Sigmoid colon (tissue), 3 donors: ENCODE measurements around the gene MTUS2.

Source experiments
- POLR2A ChIP-seq, 2 donors: fragments of 450-650 bp; IDR thresholded peaks; one replicate each; pipeline ENCODE4 v1.6.1; 2016; ENCODE audit warnings: antibody characterized with exemption in 2 of 2, mild to moderate bottlenecking in 2 of 2, moderate library complexity in 2 of 2
- TF ChIP-seq, protein P1 (sequence below), 4 experiments: fragments of 450-650 bp in 3 of 4; fragments of 200-600 bp in 1 of 4; IDR thresholded peaks; one replicate each; pipeline ENCODE4 v1.5.1; 2016 to 2019; ENCODE audit warnings: antibody characterized with exemption in 4 of 4, mild to moderate bottlenecking in 3 of 4, moderate library complexity in 2 of 4

DNA sequence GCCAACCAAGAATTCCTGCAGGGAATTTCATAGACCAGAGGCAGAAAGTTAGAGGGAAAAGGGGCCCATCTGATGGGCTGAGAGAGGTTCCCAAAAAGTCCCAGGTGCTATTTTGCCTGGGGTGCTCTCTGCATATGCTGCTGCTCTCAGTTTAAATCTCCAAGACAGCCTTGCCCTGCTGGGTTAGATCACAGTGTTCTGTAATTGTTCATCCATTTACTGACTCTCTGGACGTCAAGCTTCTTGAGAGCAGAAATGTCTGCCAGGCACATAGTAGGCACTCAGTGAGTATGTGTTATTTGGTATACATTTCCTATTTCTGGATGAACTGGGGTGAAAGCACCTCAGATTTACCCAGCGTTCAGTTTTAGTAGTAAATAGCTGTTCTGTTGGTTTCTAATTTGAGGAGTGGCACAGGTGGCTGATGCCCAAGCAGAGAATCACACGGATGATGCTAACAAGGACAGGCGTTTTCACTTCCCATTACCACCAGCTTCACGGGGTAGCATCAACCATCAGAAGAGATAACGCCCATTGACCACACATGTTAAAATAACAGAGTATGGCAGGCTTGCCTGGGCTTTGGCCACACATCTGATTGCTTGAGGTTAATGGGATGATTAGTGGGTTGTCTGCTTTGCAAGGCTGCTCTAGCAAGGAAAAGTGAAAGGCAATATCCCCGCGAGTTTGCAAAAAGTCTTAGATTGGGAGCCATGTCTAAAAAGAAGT, 614.2 kb downstream of the MTUS2 start:
- TF ChIP-seq, protein P1, sequence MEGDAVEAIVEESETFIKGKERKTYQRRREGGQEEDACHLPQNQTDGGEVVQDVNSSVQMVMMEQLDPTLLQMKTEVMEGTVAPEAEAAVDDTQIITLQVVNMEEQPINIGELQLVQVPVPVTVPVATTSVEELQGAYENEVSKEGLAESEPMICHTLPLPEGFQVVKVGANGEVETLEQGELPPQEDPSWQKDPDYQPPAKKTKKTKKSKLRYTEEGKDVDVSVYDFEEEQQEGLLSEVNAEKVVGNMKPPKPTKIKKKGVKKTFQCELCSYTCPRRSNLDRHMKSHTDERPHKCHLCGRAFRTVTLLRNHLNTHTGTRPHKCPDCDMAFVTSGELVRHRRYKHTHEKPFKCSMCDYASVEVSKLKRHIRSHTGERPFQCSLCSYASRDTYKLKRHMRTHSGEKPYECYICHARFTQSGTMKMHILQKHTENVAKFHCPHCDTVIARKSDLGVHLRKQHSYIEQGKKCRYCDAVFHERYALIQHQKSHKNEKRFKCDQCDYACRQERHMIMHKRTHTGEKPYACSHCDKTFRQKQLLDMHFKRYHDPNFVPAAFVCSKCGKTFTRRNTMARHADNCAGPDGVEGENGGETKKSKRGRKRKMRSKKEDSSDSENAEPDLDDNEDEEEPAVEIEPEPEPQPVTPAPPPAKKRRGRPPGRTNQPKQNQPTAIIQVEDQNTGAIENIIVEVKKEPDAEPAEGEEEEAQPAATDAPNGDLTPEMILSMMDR (IDR thresholded peaks at IDR 0.05): no peak
- TF ChIP-seq POLR2A (IDR thresholded peaks at IDR 0.05): no peak
